A673 (cell line): ENCODE data around the gene CATSPERB.

Experiments used
- EZH2 ChIP-seq: fragments of 200-600 bp; sonication (generic); IDR thresholded peaks from 2 replicates; pipeline ENCODE4 v1.6.1; 2017; ENCODE audit warnings: borderline replicate concordance, low read depth, mild to moderate bottlenecking, mixed read lengths, antibody characterized with exemption, low read length; ENCODE audit not compliant: poor library complexity, severe bottlenecking
- TF ChIP-seq, protein P1 (sequence below): fragments of 300-800, 200-600 bp; sonication (generic); conservative IDR thresholded peaks from 2 replicates; pipeline ENCODE4 v1.5.1; 2017; ENCODE audit warnings: low read depth, mild to moderate bottlenecking, antibody characterized with exemption, low read length, moderate library complexity, mixed read lengths

DNA sequence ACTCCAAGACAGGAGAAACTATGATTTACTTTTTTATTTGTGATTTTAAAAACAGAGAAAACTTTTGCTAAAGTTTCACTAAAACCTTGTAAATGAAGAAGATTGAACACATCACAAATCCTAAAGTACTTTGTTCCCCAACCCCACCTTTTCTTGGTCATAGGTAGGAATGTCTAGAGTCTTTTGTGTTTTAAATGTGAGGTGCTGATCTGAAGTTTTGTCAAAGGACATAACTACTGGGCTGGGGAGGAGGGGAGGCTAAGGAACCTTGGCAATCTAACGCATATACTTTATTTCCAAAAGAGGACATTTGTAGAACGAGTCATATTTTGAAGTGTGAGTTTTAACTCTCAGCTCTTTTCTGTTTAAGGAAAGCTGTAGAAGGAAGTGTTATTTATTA is 37.2 kb downstream of the CATSPERB start:
- TF ChIP-seq, protein P1, sequence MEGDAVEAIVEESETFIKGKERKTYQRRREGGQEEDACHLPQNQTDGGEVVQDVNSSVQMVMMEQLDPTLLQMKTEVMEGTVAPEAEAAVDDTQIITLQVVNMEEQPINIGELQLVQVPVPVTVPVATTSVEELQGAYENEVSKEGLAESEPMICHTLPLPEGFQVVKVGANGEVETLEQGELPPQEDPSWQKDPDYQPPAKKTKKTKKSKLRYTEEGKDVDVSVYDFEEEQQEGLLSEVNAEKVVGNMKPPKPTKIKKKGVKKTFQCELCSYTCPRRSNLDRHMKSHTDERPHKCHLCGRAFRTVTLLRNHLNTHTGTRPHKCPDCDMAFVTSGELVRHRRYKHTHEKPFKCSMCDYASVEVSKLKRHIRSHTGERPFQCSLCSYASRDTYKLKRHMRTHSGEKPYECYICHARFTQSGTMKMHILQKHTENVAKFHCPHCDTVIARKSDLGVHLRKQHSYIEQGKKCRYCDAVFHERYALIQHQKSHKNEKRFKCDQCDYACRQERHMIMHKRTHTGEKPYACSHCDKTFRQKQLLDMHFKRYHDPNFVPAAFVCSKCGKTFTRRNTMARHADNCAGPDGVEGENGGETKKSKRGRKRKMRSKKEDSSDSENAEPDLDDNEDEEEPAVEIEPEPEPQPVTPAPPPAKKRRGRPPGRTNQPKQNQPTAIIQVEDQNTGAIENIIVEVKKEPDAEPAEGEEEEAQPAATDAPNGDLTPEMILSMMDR: no peak
- TF ChIP-seq EZH2: no peak
